ENCODE data around the gene CDHR1. TPM values are rescaled to one million over a fixed set of nuclear protein-coding genes. Genes with fewer than 3 reads are reported as not detected.

Gene CDHR1
- total and polyA plus RNA-seq, 2 of the 8 experiments (the other 6 are each of a cell fraction or from before 2014, with no cell fraction given) = 3.9 to 10.5 TPM

GRCh38 chr10:84256510-84257342 lies 62.4 kb downstream of the CDHR1 start (continued):
- TF ChIP-seq RBBP5 (IDR thresholded peaks at IDR 0.05; ENCODE audit: borderline replicate concordance, low read depth, low read length) (no peak), CEBPB (IDR thresholded peaks at IDR 0.05; ENCODE audit: low read depth, low read length) (no peak), ASH2L (IDR thresholded peaks at IDR 0.05; ENCODE audit: low read length) (no peak), USF2 (IDR thresholded peaks at IDR 0.05; ENCODE audit: low read length) (no peak), TBP (IDR thresholded peaks at IDR 0.05; ENCODE audit: low read depth, low read length) (no peak), KDM5A (IDR thresholded peaks at IDR 0.05; ENCODE audit: low read length) (no peak), CBX5 (IDR thresholded peaks at IDR 0.05; ENCODE audit: low read depth, low read length) (no peak), ZNF274 (IDR thresholded peaks at IDR 0.05; ENCODE audit: borderline replicate concordance, extremely low read depth, low read length) (no peak)

All from H1 (cell line).